Neural cell (in vitro differentiated cells): Measurements from ENCODE around the gene NEK4. TPM values are rescaled to one million over a fixed set of nuclear protein-coding genes. Genes with fewer than 3 reads are reported as not detected.

ENCODE experiments used
- H2AFZ ChIP-seq: fragments of 200-600, 300-800 bp; sonication (generic), shearing (Covaris generic); 2 replicates; pipeline ENCODE4 v1.6.0; 2014; ENCODE audit warnings: low read depth, mild to moderate bottlenecking, antibody characterized with exemption, low read length, moderate library complexity
- H3F3A ChIP-seq: fragments of 200-600 bp; shearing (Covaris generic); 2 replicates; pipeline ENCODE4 v1.6.1; 2016; ENCODE audit warnings: mild to moderate bottlenecking, moderate library complexity, mixed read lengths, antibody characterized with exemption, low read length; ENCODE audit not compliant: insufficient read depth, poor library complexity, severe bottlenecking
- H3K27ac ChIP-seq: fragments of 200-600, 300-800 bp; sonication (generic), shearing (Covaris generic); 2 replicates; pipeline ENCODE4 v1.5.1; 2014; ENCODE audit warnings: mild to moderate bottlenecking, low read length, moderate library complexity
- H3K27me3 ChIP-seq: fragments of 300-800, 200-600 bp; sonication (generic), shearing (Covaris generic); 2 replicates; pipeline ENCODE4 v1.6.0; 2014; ENCODE audit warnings: mild to moderate bottlenecking, low read depth, low read length, moderate library complexity; ENCODE audit not compliant: insufficient read depth
- H3K36me3 ChIP-seq: fragments of 300-800, 200-600 bp; sonication (generic), shearing (Covaris generic); 2 replicates; pipeline ENCODE4 v1.5.1; 2014; ENCODE audit warnings: mild to moderate bottlenecking, antibody characterized with exemption, low read length, moderate library complexity; ENCODE audit not compliant: insufficient read depth
- H3K4me2 ChIP-seq: fragments of 300-800, 200-600 bp; sonication (generic), shearing (Covaris generic); 2 replicates; pipeline ENCODE4 v1.6.0; 2014; ENCODE audit warnings: mild to moderate bottlenecking, low read length
- H3K4me3 ChIP-seq: fragments of 300-800, 200-600 bp; sonication (generic), shearing (Covaris generic); 2 replicates; pipeline ENCODE4 v1.5.1; 2014; ENCODE audit warnings: mild to moderate bottlenecking, low read length, moderate library complexity
- H3K79me2 ChIP-seq: fragments of 200-600 bp; shearing (Covaris generic); replicated peaks from 2 replicates; pipeline ENCODE4 v1.6.0; 2014; ENCODE audit warnings: mild to moderate bottlenecking, low read length, moderate library complexity; ENCODE audit not compliant: insufficient read depth
- H3K9ac ChIP-seq: fragments of 300-800, 200-600 bp; sonication (generic), shearing (Covaris generic); 2 replicates; pipeline ENCODE4 v1.6.1; 2016; ENCODE audit warnings: mild to moderate bottlenecking, low read length, mixed read lengths
- H3K9me2 ChIP-seq: fragments of 200-600 bp; shearing (Covaris generic); 2 replicates; pipeline ENCODE4 v1.6.1; 2016; ENCODE audit warnings: mild to moderate bottlenecking, low read length, mixed read lengths; ENCODE audit not compliant: insufficient read depth
- H3K9me3 ChIP-seq: fragments of 200-600, 300-800 bp; sonication (generic), shearing (Covaris generic); 2 replicates; pipeline ENCODE4 v1.6.1; 2016; ENCODE audit warnings: mild to moderate bottlenecking, mixed run types, low read length, moderate library complexity, mixed read lengths
- H4K20me1 ChIP-seq: fragments of 200-600 bp; shearing (Covaris generic); 2 replicates; pipeline ENCODE4 v1.6.1; 2016; ENCODE audit warnings: mild to moderate bottlenecking, mixed run types; ENCODE audit not compliant: insufficient read depth
- CTCF ChIP-seq: fragments of 450-650 bp; IDR thresholded peaks from 2 replicates; pipeline ENCODE4 v1.5.1; 2014; ENCODE audit warnings: antibody characterized with exemption, mild to moderate bottlenecking, moderate library complexity; ENCODE audit not compliant: poor library complexity, severe bottlenecking
- EP300 ChIP-seq: fragments of 450-650 bp; conservative IDR thresholded peaks from 2 replicates; pipeline ENCODE4 v1.6.1; 2014; ENCODE audit warnings: antibody characterized with exemption, mild to moderate bottlenecking, moderate library complexity; ENCODE audit not compliant: poor library complexity, severe bottlenecking
- EZH2 ChIP-seq: fragments of 200-600, 300-800 bp; shearing (Covaris generic), sonication (generic); IDR thresholded peaks from 2 replicates; pipeline ENCODE4 v1.6.1; 2014; ENCODE audit warnings: antibody characterized with exemption, low read length, borderline replicate concordance, mild to moderate bottlenecking; ENCODE audit not compliant: insufficient read depth, poor library complexity, severe bottlenecking
- MXI1 ChIP-seq: fragments of 450-650 bp; conservative IDR thresholded peaks from 2 replicates; pipeline ENCODE4 v1.6.1; 2014; ENCODE audit warnings: antibody characterized with exemption, mild to moderate bottlenecking; ENCODE audit not compliant: poor library complexity, severe bottlenecking
- POLR2AphosphoS5 ChIP-seq: IDR thresholded peaks from 2 replicates; pipeline ENCODE4 v1.6.1; 2012
- RAD21 ChIP-seq: fragments of 450-650 bp; conservative IDR thresholded peaks from 2 replicates; pipeline ENCODE4 v1.6.1; 2014; ENCODE audit warnings: antibody characterized with exemption, mild to moderate bottlenecking, moderate library complexity
- REST ChIP-seq: IDR thresholded peaks from 2 replicates; pipeline ENCODE4 v1.6.1; 2012; ENCODE audit warnings: borderline replicate concordance
- SMC3 ChIP-seq: fragments of 450-650 bp; conservative IDR thresholded peaks from 2 replicates; pipeline ENCODE4 v1.6.1; 2014; ENCODE audit warnings: antibody characterized with exemption, mild to moderate bottlenecking, moderate library complexity; ENCODE audit not compliant: poor library complexity
- TAF1 ChIP-seq: IDR thresholded peaks from 2 replicates; pipeline ENCODE4 v1.6.1; 2012; ENCODE audit warnings: low read depth
- polyA plus RNA-seq: library from polyadenylated mRNA; depleted of rRNA; stranded (reverse); fragments of >200 nt; gene quantifications from 2 replicates; pipeline ENCODE4 v1.2.3, GENCODE V29; 2014

Gene NEK4
- polyA plus RNA-seq, 1 donor from 2014 or later: 45.6 TPM

GRCh38 chr3:52773361-52774065 lies 2.8 kb upstream of the NEK4 start:
- no peaks in the 10 kb centered on the region for H3F3A ChIP-seq
- no peak overlapping the region for H3K4me2 ChIP-seq
- H3K36me3 ChIP-seq: no peaks in the 10 kb centered on the region
- peaks cover 19% of the 10 kb centered on the region for H3K79me2 ChIP-seq
- H4K20me1 ChIP-seq: no peaks in the 10 kb centered on the region
- H2AFZ ChIP-seq: no peak overlapping the region
- no peak overlapping the region for H3K27ac ChIP-seq
- H3K27me3 ChIP-seq: no peaks in the 10 kb centered on the region
- no peak overlapping the region for H3K4me3 ChIP-seq
- H3K9ac ChIP-seq: no peak overlapping the region
- H3K9me2 ChIP-seq: no peaks in the 10 kb centered on the region
- H3K9me3 ChIP-seq: no peaks in the 10 kb centered on the region
- no peak for TF ChIP-seq RAD21
- TF ChIP-seq TAF1: no peak

- no peak for TF ChIP-seq EZH2
- TF ChIP-seq RAD21: no peak
- no peak for TF ChIP-seq EP300
- TF ChIP-seq MXI1: no peak
- no peak for TF ChIP-seq SMC3
- TF ChIP-seq POLR2AphosphoS5: no peak
- TF ChIP-seq REST: no peak
- TF ChIP-seq CTCF: no peak
- H3K4me3 ChIP-seq: peak overlapping the region; percentile 94
- no peaks in the 10 kb centered on the region for H3K9me3 ChIP-seq
- peak overlapping the region; percentile 72 for H3K27ac ChIP-seq
- no peaks in the 10 kb centered on the region for H3K9me2 ChIP-seq
- no peaks in the 10 kb centered on the region for H3K27me3 ChIP-seq
- H3K4me2 ChIP-seq: no peak overlapping the region
- H3F3A ChIP-seq: no peaks in the 10 kb centered on the region
- H2AFZ ChIP-seq: no peak overlapping the region
- no peak overlapping the region for H3K9ac ChIP-seq
- H3K79me2 ChIP-seq: peaks cover 28% of the 10 kb centered on the region
- peaks cover 4% of the 10 kb centered on the region for H3K36me3 ChIP-seq
- no peaks in the 10 kb centered on the region for H4K20me1 ChIP-seq
Observed at GRCh38 chr3:52771702-52772101, 962 bp upstream of the NEK4 start.

DNA sequence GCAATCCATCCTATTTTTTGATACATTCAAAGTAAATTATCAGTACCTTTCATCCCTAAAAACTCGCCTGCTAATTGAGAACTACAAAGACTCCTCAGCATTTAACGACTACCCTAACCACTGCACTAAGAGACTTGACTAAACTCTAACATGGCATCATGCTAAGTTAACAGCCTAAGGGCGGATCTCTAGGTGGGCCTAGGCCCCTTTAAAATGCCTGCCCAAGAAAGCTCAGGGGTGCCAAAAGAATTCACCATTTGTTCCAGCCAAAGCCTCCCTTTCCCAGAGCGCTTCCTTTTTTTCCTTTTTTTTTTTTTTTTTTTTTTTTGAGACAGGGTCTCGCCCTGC lies 568 bp upstream of the NEK4 start:
- Histone ChIP-seq H3K27ac (peak overlapping the region; percentile 72), H3K9ac (peak overlapping the region; percentile 85), H3K4me3 (peak overlapping the region; percentile 94), H3K4me2 (peak overlapping the region; percentile 36), H3K36me3 (peaks cover 4% of the 10 kb centered on the region), H4K20me1 (no peaks in the 10 kb centered on the region), H3K27me3 (no peaks in the 10 kb centered on the region), H2AFZ (peak overlapping the region; percentile 76), H3K9me3 (no peaks in the 10 kb centered on the region), H3K9me2 (no peaks in the 10 kb centered on the region), H3K79me2 (peaks cover 28% of the 10 kb centered on the region), H3F3A (no peaks in the 10 kb centered on the region)
- TF ChIP-seq REST: no peak
- no peak for TF ChIP-seq RAD21
- no peak for TF ChIP-seq MXI1
- no peak for TF ChIP-seq EP300
- no peak for TF ChIP-seq SMC3
- no peak for TF ChIP-seq TAF1
- no peak for TF ChIP-seq CTCF
- no peak for TF ChIP-seq POLR2AphosphoS5
